Tibial nerve (tissue), 4 donors: ENCODE measurements around the gene LRP8.

ENCODE experiments used
- CTCF ChIP-seq, 5 experiments: fragments of 200-600 bp in 3 of 5; fragments of 450-650 bp in 2 of 5; sonication (generic) in 3 of 5; IDR thresholded peaks; one replicate each; pipeline ENCODE4 v1.5.1; 2016 to 2019; ENCODE audit warnings: antibody characterized with exemption in 5 of 5, mild to moderate bottlenecking in 3 of 5, moderate library complexity in 2 of 5
- EP300 ChIP-seq, 2 donors: sonication (generic); formaldehyde crosslinking; IDR thresholded peaks; one replicate each; pipeline ENCODE4 v1.6.1; 2017; ENCODE audit warnings: antibody characterized with exemption in 2 of 2, mild to moderate bottlenecking in 1 of 2

DNA sequence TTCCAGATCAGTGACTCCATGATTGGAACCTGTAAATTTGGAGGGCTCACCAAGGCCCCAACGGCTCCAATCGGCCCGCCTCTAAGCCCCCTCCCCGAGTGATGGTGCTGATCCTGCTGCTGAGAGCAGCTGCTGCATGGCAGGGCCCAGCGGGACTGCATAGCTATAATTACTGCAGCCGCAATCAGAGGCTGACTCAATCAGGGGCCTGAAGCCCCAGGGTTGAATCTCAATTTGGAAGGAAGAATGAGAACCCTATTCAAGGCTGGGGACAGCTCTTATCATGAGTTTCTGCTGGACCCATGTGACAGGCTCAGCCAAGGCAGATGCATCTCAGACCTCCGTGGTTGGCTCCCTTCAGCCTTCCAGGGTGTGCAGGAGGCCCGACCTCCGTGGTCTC, 46.7 kb downstream of the LRP8 start:
- TF ChIP-seq EP300 (IDR thresholded peaks at IDR 0.05) (no peak), CTCF (IDR thresholded peaks at IDR 0.05) (no peak)
